ENCODE measurements around the gene KCNQ1.

KCNQ1 gene

GRCh38 chr11:2844996-2845395, 400.2 kb downstream of the KCNQ1 start:
- no peaks in the 10 kb centered on the region for H3K27me3 ChIP-seq
- no peaks in the 10 kb centered on the region for H3K9me3 ChIP-seq (replicated peaks in 1 of 11)
- H3K4me3 ChIP-seq: no peak overlapping the region
- peaks cover 13 to 81% (median 66%) of the 10 kb centered on the region in 10 experiments for H3K4me1 ChIP-seq
- TF ChIP-seq Cebpa-rat (IDR thresholded peaks at IDR 0.05): no peak
- peak overlapping the region in 8 of 11 experiments; percentile 69 to 86 (median 78); a peak in 14 of 22 replicates for H3K4me2 ChIP-seq
- peak overlapping the region in 3 of 11 experiments; percentile 11 to 56 (median 37); a peak in 2 of 22 replicates for H3K9ac ChIP-seq
- H3K36me3 ChIP-seq: no peaks in the 10 kb centered on the region
- H3K27ac ChIP-seq: peak overlapping the region in 3 of 11 experiments; percentile 43 to 62 (median 54); a peak in 2 of 22 replicates
- H4K20me1 ChIP-seq: peaks cover 0 to 23% (median 0%) of the 10 kb centered on the region in 11 experiments; a peak in 2 of 22 replicates

- H3K27ac ChIP-seq: no peak overlapping the region; a peak in 1 of 22 replicates
These were observed 401.2 kb downstream of the KCNQ1 start for GRCh38 chr11:2846056-2846455.

GRCh38 chr11:2846470-2846869, 401.7 kb downstream of the KCNQ1 start:
- no peaks in the 10 kb centered on the region for H3K27me3 ChIP-seq
- no peaks in the 10 kb centered on the region for H3K9me3 ChIP-seq (replicated peaks in 1 of 11)
- peaks cover 13 to 87% (median 72%) of the 10 kb centered on the region in 10 experiments for H3K4me1 ChIP-seq
- H3K27ac ChIP-seq: no peak overlapping the region; a peak in 1 of 22 replicates
- H3K4me2 ChIP-seq: peak overlapping the region in 4 of 11 experiments; percentile 20 to 78 (median 70); a peak in 4 of 22 replicates
- no peak overlapping the region for H3K4me3 ChIP-seq
- peaks cover 0 to 23% (median 0%) of the 10 kb centered on the region in 11 experiments; a peak in 2 of 22 replicates for H4K20me1 ChIP-seq
- no peaks in the 10 kb centered on the region for H3K36me3 ChIP-seq
- H3K9ac ChIP-seq: no peak overlapping the region
- no peak for TF ChIP-seq Cebpa-rat (IDR thresholded peaks at IDR 0.05)

More at GRCh38 chr11:2846056-2846455, 401.2 kb downstream of the KCNQ1 start:
- Histone ChIP-seq H3K9me3 (replicated peaks in 1 of 11) (no peaks in the 10 kb centered on the region), H3K4me2 (peak overlapping the region in 4 of 11 experiments; percentile 20 to 78 (median 70); a peak in 4 of 22 replicates), H3K36me3 (no peaks in the 10 kb centered on the region), H3K9ac (no peak overlapping the region), H3K4me1 (peaks cover 13 to 83% (median 68%) of the 10 kb centered on the region in 10 experiments), H4K20me1 (peaks cover 0 to 23% (median 0%) of the 10 kb centered on the region in 11 experiments; a peak in 2 of 22 replicates), H3K27me3 (no peaks in the 10 kb centered on the region), H3K4me3 (no peak overlapping the region)
- TF ChIP-seq Cebpa-rat (IDR thresholded peaks at IDR 0.05): no peak

- no peak for TF ChIP-seq Cebpa-rat (IDR thresholded peaks at IDR 0.05)
- peaks cover 13 to 88% (median 81%) of the 10 kb centered on the region in 10 experiments for H3K4me1 ChIP-seq
These were observed 402.8 kb downstream of the KCNQ1 start for GRCh38 chr11:2847561-2847960.

GRCh38 chr11:2848497-2848896, 403.7 kb downstream of the KCNQ1 start:
- Histone ChIP-seq H3K4me2 (peak overlapping the region in 10 of 11 experiments; percentile 14 to 78 (median 69); a peak in 19 of 22 replicates), H3K27ac (peak overlapping the region in 4 of 11 experiments; percentile 9 to 49 (median 29); a peak in 5 of 22 replicates), H3K9ac (peak overlapping the region in 1 of 11 experiments; percentile 33; a peak in 2 of 22 replicates), H3K36me3 (no peaks in the 10 kb centered on the region), H3K4me3 (no peak overlapping the region), H3K9me3 (replicated peaks in 1 of 11) (no peaks in the 10 kb centered on the region), H3K27me3 (no peaks in the 10 kb centered on the region), H3K4me1 (peaks cover 12 to 81% (median 74%) of the 10 kb centered on the region in 10 experiments), H4K20me1 (peaks cover 0 to 14% (median 0%) of the 10 kb centered on the region in 11 experiments; a peak in 2 of 22 replicates)
- TF ChIP-seq Cebpa-rat (IDR thresholded peaks at IDR 0.05): no peak

More at GRCh38 chr11:2847561-2847960, 402.8 kb downstream of the KCNQ1 start:
- H3K4me2 ChIP-seq: peak overlapping the region in 8 of 11 experiments; percentile 25 to 78 (median 71); a peak in 17 of 22 replicates
- no peaks in the 10 kb centered on the region for H3K9me3 ChIP-seq (replicated peaks in 1 of 11)
- H3K27me3 ChIP-seq: no peaks in the 10 kb centered on the region
- peaks cover 0 to 20% (median 0%) of the 10 kb centered on the region in 11 experiments; a peak in 2 of 22 replicates for H4K20me1 ChIP-seq
- no peak overlapping the region for H3K9ac ChIP-seq
- H3K4me3 ChIP-seq: no peak overlapping the region
- H3K27ac ChIP-seq: peak overlapping the region in 1 of 11 experiments; percentile 9; a peak in 1 of 22 replicates
- H3K36me3 ChIP-seq: no peaks in the 10 kb centered on the region

GRCh38 chr11:2849994-2850770, 405.4 kb downstream of the KCNQ1 start:
- Histone ChIP-seq H3K36me3 (no peaks in the 10 kb centered on the region), H3K9ac (no peak overlapping the region), H3K27ac (no peak overlapping the region), H3K4me1 (peaks cover 0 to 64% (median 57%) of the 10 kb centered on the region in 10 experiments; a peak in 17 of 20 replicates), H3K27me3 (no peaks in the 10 kb centered on the region), H3K4me2 (0 out of 22 replicates have a peak overlapping the region, but pooled peaks of 1 of the 11 experiments have one; percentile 71), H3K4me3 (no peak overlapping the region), H4K20me1 (peaks cover 0 to 14% (median 0%) of the 10 kb centered on the region in 11 experiments; a peak in 2 of 22 replicates), H3K9me3 (replicated peaks in 1 of 11) (no peaks in the 10 kb centered on the region)
- no peak for TF ChIP-seq Cebpa-rat (IDR thresholded peaks at IDR 0.05)

- Histone ChIP-seq H3K27me3 (no peaks in the 10 kb centered on the region), H3K4me1 (peaks cover 0 to 35% (median 29%) of the 10 kb centered on the region in 10 experiments; a peak in 17 of 20 replicates), H3K4me3 (no peak overlapping the region), H3K36me3 (no peaks in the 10 kb centered on the region), H3K9me3 (replicated peaks in 1 of 11) (no peaks in the 10 kb centered on the region), H4K20me1 (0 out of 22 replicates have a peak, but pooled peaks cover 0 to 4% (median 0%) of the 10 kb centered on the region in 11 experiments), H3K4me2 (no peak overlapping the region), H3K27ac (no peak overlapping the region), H3K9ac (no peak overlapping the region)
- TF ChIP-seq Cebpa-rat (IDR thresholded peaks at IDR 0.05): no peak
These were observed 408.6 kb downstream of the KCNQ1 start for GRCh38 chr11:2853401-2853800.

GRCh38 chr11:2853997-2854560, 409.3 kb downstream of the KCNQ1 start:
- Histone ChIP-seq H3K27ac (no peak overlapping the region), H3K9me3 (replicated peaks in 1 of 11) (no peaks in the 10 kb centered on the region), H3K4me2 (no peak overlapping the region), H3K27me3 (no peaks in the 10 kb centered on the region), H3K4me1 (peaks cover 0 to 28% (median 22%) of the 10 kb centered on the region in 10 experiments; a peak in 16 of 20 replicates), H4K20me1 (0 out of 22 replicates have a peak, but pooled peaks cover 0 to 5% (median 0%) of the 10 kb centered on the region in 11 experiments), H3K36me3 (no peaks in the 10 kb centered on the region), H3K4me3 (no peak overlapping the region), H3K9ac (no peak overlapping the region)
- TF ChIP-seq Cebpa-rat (IDR thresholded peaks at IDR 0.05): no peak
